DND-41 (cell line): ENCODE data around the gene NOSIP.

Experiments
- ATAC-seq: fragments of 200-7000 bp; cut with Tn5 transposase; 3 replicates; pipeline ENCODE4 v1.9.1; 2021; ENCODE audit warnings: low read depth; ENCODE audit not compliant: insufficient read depth
- DNase-seq: peaks from one replicate; pipeline ENCODE4 v3.0.0-alpha.2; 2020
- H2AFZ ChIP-seq: 2 replicates; pipeline ENCODE4 v1.6.0; 2012; ENCODE audit warnings: low read depth, low read length
- H3K27ac ChIP-seq: 2 replicates; pipeline ENCODE4 v1.5.1; 2012; ENCODE audit warnings: low read length, inconsistent platforms
- H3K27me3 ChIP-seq: fragments of 200-600 bp; sonication (generic); 2 replicates; pipeline ENCODE4 v1.6.0; 2012; ENCODE audit warnings: low read length, mild to moderate bottlenecking, inconsistent platforms; ENCODE audit not compliant: insufficient read depth, poor library complexity
- H3K36me3 ChIP-seq: 2 replicates; pipeline ENCODE4 v1.5.1; 2012; ENCODE audit warnings: low read length, inconsistent platforms; ENCODE audit not compliant: insufficient read depth
- H3K4me1 ChIP-seq: 2 replicates; pipeline ENCODE4 v1.5.1; 2012; ENCODE audit warnings: mild to moderate bottlenecking, low read length; ENCODE audit not compliant: insufficient read depth
- H3K4me2 ChIP-seq: 2 replicates; pipeline ENCODE4 v1.6.0; 2012; ENCODE audit warnings: mild to moderate bottlenecking, moderate library complexity, low read length, inconsistent platforms; ENCODE audit not compliant: insufficient read depth
- H3K4me3 ChIP-seq, 2 experiments: fragments of 200-600 bp in 1 of 2; shearing (Covaris generic) in 1 of 2; 2 replicates each; pipeline ENCODE4 v1.5.1; 2012 to 2016; ENCODE audit warnings: inconsistent platforms in 2 of 2, low read length in 2 of 2, mild to moderate bottlenecking in 2 of 2, low read depth in 1 of 2, moderate library complexity in 1 of 2
- H3K79me2 ChIP-seq: 2 replicates; pipeline ENCODE4 v1.6.0; 2012; ENCODE audit warnings: low read length, inconsistent platforms; ENCODE audit not compliant: insufficient read depth
- H3K9ac ChIP-seq: 2 replicates; pipeline ENCODE4 v1.6.0; 2012; ENCODE audit warnings: low read depth, mild to moderate bottlenecking, inconsistent platforms, low read length, moderate library complexity
- H3K9me3 ChIP-seq: 2 replicates; pipeline ENCODE4 v1.5.1; 2012; ENCODE audit warnings: low read length, moderate library complexity, mild to moderate bottlenecking, inconsistent platforms; ENCODE audit not compliant: insufficient read depth, severe bottlenecking
- H4K20me1 ChIP-seq: 2 replicates; pipeline ENCODE4 v1.6.0; 2012; ENCODE audit warnings: low read length; ENCODE audit not compliant: insufficient read depth
- EZH2 ChIP-seq: IDR thresholded peaks from 3 replicates; pipeline ENCODE4 v1.6.1; 2012; ENCODE audit warnings: borderline replicate concordance, low read depth, mild to moderate bottlenecking, moderate library complexity, low read length, inconsistent platforms; ENCODE audit not compliant: severe bottlenecking
- TF ChIP-seq, protein P1 (sequence below): IDR thresholded peaks from 2 replicates; pipeline ENCODE4 v1.5.1; 2012; ENCODE audit warnings: borderline replicate concordance, low read length, moderate library complexity, mild to moderate bottlenecking; ENCODE audit not compliant: poor library complexity, severe bottlenecking; ENCODE audit errors: extremely low read depth

Gene NOSIP

DNA sequence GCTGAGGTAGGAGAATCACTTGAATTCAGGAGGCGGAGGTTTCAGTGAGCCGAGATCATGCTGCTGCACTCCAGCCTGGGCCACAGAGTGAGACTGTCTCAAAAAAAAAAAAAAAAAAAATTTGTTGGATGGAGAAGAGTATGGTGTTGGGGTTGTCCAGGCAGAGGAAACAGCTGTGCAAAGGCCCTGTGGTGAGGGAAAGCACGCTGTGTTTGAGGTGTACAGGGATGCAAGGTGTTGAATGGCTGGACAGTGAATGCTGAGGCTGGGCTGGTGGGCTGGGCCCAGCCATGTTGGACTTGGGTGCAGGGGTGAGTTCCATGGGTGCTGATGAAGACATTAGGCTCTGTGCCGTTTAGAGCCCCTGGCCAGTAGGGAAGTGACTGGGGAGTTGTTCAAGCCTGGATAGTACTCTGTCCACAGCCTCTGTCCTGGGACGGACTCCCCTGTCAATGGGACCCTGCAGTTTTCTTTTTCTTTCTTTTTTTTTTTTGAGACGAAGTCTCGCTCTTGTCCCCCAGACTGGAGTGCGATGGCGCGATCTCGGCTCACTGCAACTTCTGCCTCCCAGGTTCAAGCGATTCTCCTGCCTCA, 29.2 kb upstream of the NOSIP start:
- no peak overlapping the region for H3K9ac ChIP-seq
- ATAC-seq: no peak
- no peak overlapping the region for H2AFZ ChIP-seq
- H3K4me3 ChIP-seq: no peak overlapping the region
- peaks cover 81% of the 10 kb centered on the region for H3K36me3 ChIP-seq
- no peaks in the 10 kb centered on the region for H3K9me3 ChIP-seq
- H3K27me3 ChIP-seq: no peaks in the 10 kb centered on the region
- peaks cover 40% of the 10 kb centered on the region for H4K20me1 ChIP-seq
- no peak overlapping the region for H3K4me2 ChIP-seq
- no peaks in the 10 kb centered on the region for H3K4me1 ChIP-seq
- H3K27ac ChIP-seq: no peak overlapping the region
- DNase-seq: no peak
- peaks cover 74% of the 10 kb centered on the region for H3K79me2 ChIP-seq
- TF ChIP-seq, protein P1, sequence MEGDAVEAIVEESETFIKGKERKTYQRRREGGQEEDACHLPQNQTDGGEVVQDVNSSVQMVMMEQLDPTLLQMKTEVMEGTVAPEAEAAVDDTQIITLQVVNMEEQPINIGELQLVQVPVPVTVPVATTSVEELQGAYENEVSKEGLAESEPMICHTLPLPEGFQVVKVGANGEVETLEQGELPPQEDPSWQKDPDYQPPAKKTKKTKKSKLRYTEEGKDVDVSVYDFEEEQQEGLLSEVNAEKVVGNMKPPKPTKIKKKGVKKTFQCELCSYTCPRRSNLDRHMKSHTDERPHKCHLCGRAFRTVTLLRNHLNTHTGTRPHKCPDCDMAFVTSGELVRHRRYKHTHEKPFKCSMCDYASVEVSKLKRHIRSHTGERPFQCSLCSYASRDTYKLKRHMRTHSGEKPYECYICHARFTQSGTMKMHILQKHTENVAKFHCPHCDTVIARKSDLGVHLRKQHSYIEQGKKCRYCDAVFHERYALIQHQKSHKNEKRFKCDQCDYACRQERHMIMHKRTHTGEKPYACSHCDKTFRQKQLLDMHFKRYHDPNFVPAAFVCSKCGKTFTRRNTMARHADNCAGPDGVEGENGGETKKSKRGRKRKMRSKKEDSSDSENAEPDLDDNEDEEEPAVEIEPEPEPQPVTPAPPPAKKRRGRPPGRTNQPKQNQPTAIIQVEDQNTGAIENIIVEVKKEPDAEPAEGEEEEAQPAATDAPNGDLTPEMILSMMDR: no peak
- TF ChIP-seq EZH2: no peak

DNA sequence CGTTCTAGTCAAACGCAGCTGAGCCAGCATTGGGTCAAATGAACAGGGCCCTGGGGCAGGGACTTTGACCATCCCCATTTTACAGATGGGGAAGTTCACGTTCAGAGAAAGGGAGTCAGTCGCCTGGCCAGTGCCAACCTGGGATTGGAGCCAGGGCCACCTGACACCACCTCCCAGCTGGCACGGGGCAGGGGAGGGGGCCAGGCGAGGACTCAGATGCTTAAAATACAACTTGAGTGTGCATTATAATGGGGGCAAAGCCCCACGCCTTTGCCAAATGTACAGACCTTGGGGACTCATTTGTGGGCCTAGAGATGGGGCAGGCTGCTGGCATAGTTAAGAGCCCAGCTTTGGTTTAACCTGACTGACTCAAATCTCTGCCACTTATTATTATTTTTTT, 25.2 kb upstream of the NOSIP start:
- Histone ChIP-seq H3K36me3 (peaks cover 89% of the 10 kb centered on the region), H4K20me1 (peaks cover 40% of the 10 kb centered on the region)

DNA sequence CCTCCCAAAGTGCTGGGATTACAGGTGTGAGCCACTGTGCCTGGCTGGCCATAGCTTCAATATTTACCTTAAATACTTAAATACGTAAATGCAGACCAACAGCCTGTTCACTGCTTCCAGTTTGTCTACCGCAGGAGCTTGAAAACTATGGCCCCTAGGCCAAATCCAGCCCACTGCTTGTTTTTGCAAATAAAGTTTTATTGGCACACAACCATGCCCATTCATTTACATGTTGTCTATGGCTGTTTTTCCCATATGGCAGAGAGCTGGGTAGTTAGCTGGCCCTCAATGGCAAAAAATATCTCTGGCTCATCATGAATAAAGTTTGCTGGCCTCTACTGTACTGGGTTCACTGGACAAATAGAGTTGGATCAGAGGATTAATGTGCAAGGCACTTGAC, 22.4 kb upstream of the NOSIP start:
- Histone ChIP-seq H3K79me2 (peaks cover 84% of the 10 kb centered on the region), H3K27ac (no peak overlapping the region), H3K9ac (no peak overlapping the region), H3K4me2 (no peak overlapping the region), H4K20me1 (peaks cover 54% of the 10 kb centered on the region), H3K4me1 (no peaks in the 10 kb centered on the region), H3K27me3 (no peaks in the 10 kb centered on the region), H3K4me3 (no peak overlapping the region), H3K36me3 (peaks cover 90% of the 10 kb centered on the region), H3K9me3 (no peaks in the 10 kb centered on the region), H2AFZ (no peak overlapping the region)
- ATAC-seq (no peak), DNase-seq (no peak)
- TF ChIP-seq, protein P1: no peak
- TF ChIP-seq EZH2: no peak

More for the DNA sequence above, 25.2 kb upstream of the NOSIP start:
- DNase-seq: no peak
- H3K27ac ChIP-seq: no peak overlapping the region
- TF ChIP-seq EZH2: no peak
- TF ChIP-seq, protein P1: no peak
- H3K4me2 ChIP-seq: no peak overlapping the region
- no peak overlapping the region for H2AFZ ChIP-seq
- H3K4me1 ChIP-seq: no peaks in the 10 kb centered on the region
- no peak for ATAC-seq
- no peak overlapping the region for H3K4me3 ChIP-seq
- no peak overlapping the region for H3K9ac ChIP-seq
- no peaks in the 10 kb centered on the region for H3K27me3 ChIP-seq
- no peaks in the 10 kb centered on the region for H3K9me3 ChIP-seq
- peaks cover 82% of the 10 kb centered on the region for H3K79me2 ChIP-seq

DNA sequence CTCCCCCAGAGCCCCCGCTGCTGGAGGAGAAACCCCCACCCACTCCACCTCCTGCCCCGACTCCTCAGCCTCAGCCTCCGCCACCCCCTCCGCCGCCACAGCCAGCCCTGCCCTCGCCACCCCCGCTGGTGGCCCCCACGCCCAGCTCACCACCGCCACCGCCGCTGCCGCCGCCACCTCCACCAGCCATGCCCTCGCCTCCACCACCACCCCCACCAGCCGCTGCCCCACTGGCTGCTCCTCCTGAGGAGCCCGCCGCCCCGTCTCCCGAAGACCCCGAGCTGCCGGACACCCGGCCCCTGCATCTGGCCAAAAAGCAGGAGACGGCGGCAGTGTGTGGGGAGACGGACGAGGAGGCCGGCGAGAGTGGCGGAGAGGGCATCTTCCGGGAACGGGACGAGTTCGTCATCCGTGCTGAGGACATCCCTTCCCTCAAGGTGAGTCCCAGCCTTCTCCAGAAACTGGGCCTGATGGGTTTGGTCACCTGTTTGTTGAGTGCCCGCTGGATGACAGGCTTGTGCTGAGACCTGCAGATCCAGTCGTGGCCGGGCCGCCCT, 21.2 kb upstream of the NOSIP start:
- H3K9me3 ChIP-seq: no peaks in the 10 kb centered on the region
- no peaks in the 10 kb centered on the region for H3K27me3 ChIP-seq
- TF ChIP-seq EZH2: no peak
- TF ChIP-seq, protein P1: no peak
- ATAC-seq (no peak), DNase-seq (no peak)
- H3K27ac ChIP-seq: no peak overlapping the region
- H3K79me2 ChIP-seq: peaks cover 83% of the 10 kb centered on the region
- no peak overlapping the region for H2AFZ ChIP-seq
- no peak overlapping the region for H3K4me2 ChIP-seq
- H3K36me3 ChIP-seq: peaks cover 90% of the 10 kb centered on the region
- H3K4me1 ChIP-seq: no peaks in the 10 kb centered on the region
- no peak overlapping the region for H3K4me3 ChIP-seq
- H4K20me1 ChIP-seq: peaks cover 55% of the 10 kb centered on the region
- H3K9ac ChIP-seq: no peak overlapping the region
